Upper lobe of left lung (tissue), 4 donors: ENCODE results near the gene CDK11A.
"Not testable (repeated sequence)": the region's sequence is repeated elsewhere in the genome, so short reads cannot be mapped to it uniquely, and the experiment has no call there.

ENCODE experiments used
- CTCF ChIP-seq, 6 experiments: fragments of 450-650 bp in 4 of 6; fragments of 200-600 bp in 2 of 6; sonication (generic) in 2 of 6; IDR thresholded peaks; one replicate each; pipeline ENCODE4 v1.5.1; 2016 to 2019; ENCODE audit warnings: antibody characterized with exemption in 6 of 6
- EP300 ChIP-seq, 4 donors: sonication (generic); formaldehyde crosslinking; IDR thresholded peaks; one replicate each; pipeline ENCODE4 v1.5.1; 2017; ENCODE audit warnings: antibody characterized with exemption in 4 of 4, control low read depth in 2 of 4
- POLR2A ChIP-seq, 4 donors: fragments of 450-650 bp; IDR thresholded peaks; one replicate each; pipeline ENCODE4 v1.5.1; 2016 to 2017; ENCODE audit warnings: antibody characterized with exemption in 4 of 4, mild to moderate bottlenecking in 2 of 4
- POLR2AphosphoS5 ChIP-seq, 2 donors: sonication (generic); formaldehyde crosslinking; IDR thresholded peaks; one replicate each; pipeline ENCODE4 v1.5.1; 2017; ENCODE audit warnings: antibody characterized with exemption in 2 of 2

GRCh38 chr1:1742529-1742928 lies 18.4 kb upstream of the CDK11A start:
- not testable (repeated sequence) for TF ChIP-seq CTCF, POLR2A, POLR2AphosphoS5, EP300 (IDR thresholded peaks at IDR 0.05)
